Fibroblast of skin of right biceps (primary cell): ENCODE results near the gene ODAD3.
"Not testable (repeated sequence)": the region's sequence is repeated elsewhere in the genome, so short reads cannot be mapped to it uniquely, and the experiment has no call there.

ENCODE experiments used
- DNase-seq: peaks from one replicate; pipeline ENCODE4 v3.0.0-alpha.2; 2013

The ODAD3 gene

GRCh38 chr19:11435057-11435832 is at the start of gene ODAD3, which contains the start of gene PRKCSH:
Gene ODAD3 (minus strand): TSS chr19:11435121. CDS start chr19:11435016, 105 bp downstream.
Gene PRKCSH (plus strand): TSS chr19:11435635. CDS start chr19:11436118, 483 bp downstream.
- DNase-seq = peak; percentile 100

DNA sequence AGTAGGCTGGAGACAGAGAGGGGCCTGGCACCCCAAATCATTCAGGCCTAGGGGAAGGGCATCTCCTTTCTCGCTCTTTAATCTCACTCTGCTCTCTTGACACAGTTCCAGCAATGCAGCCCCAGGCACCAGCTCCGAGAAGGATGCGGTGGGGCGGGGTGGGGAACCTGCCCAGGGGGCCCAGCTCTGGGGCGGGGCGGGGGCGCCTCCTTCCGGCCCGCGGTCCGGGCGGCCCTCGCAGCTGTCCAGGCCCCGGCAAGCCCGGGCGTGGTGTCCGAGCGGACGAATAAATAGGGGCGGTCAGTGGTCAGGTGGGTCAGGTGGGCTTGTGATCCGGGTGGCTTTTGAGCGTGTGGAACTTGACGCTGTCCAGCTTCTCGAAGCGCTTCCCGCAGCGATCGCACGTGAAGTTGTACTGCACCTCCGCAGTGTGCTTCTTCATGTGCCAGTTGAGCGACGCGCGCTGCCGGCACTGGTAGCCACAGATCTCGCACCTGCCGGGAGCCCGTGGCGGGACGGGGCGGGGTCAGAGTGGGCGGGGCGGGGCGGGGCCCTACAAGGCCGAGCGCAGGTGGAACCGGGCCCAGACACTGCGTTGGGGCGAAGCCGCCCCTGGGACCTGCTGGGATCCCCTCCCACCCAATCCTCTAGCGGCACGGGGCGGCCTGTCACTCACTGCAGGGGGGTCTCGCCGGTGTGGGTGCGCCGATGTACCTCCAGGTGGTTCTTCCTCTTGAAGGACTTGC is 48.6 kb upstream of the ODAD3 start:
- no peak for DNase-seq

DNA sequence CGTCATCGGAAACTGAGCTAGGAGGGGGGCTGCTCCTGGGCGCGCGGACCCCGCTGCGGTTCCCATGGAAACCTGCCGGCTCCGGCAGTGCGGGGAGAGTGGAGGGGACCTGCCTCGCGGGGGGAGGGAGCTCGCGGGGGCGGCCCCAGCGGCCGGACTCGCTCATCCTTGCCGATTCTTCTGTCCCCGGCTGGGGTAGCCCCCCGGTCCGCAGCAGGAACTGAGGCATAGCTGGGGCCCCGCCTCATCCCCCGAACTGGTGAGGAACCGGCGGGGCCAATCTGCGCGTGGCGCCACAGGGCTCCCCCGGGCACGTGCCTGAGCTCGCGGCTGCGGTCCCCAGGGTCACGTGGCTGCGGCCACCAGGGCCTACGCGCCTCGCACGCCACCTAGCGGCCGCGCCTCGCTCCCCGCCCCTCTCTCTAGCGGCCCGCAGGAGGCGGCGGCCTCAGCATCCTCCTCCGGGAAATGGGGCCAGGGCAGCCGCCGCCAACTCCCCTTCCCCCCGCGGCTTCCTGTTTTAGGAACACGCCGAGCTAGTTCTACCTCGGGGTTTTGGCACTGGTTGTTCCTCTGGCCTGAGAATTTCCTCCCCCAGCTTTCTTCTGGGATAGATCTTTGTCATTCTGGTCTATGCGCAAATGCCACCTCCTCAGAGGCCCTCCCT is 47.6 kb upstream of the ODAD3 start:
- peak; percentile 77 for DNase-seq

- peak; percentile 85 for DNase-seq
Measured at GRCh38 chr19:11481534-11482383, 46.8 kb upstream of the ODAD3 start.

GRCh38 chr19:11480715-11481533 is 46.0 kb upstream of the ODAD3 start, which contains the start of gene ELAVL3:
Gene ELAVL3 (minus strand): TSS chr19:11481046. CDS start chr19:11480608, 438 bp downstream.
- no peak for DNase-seq

DNA sequence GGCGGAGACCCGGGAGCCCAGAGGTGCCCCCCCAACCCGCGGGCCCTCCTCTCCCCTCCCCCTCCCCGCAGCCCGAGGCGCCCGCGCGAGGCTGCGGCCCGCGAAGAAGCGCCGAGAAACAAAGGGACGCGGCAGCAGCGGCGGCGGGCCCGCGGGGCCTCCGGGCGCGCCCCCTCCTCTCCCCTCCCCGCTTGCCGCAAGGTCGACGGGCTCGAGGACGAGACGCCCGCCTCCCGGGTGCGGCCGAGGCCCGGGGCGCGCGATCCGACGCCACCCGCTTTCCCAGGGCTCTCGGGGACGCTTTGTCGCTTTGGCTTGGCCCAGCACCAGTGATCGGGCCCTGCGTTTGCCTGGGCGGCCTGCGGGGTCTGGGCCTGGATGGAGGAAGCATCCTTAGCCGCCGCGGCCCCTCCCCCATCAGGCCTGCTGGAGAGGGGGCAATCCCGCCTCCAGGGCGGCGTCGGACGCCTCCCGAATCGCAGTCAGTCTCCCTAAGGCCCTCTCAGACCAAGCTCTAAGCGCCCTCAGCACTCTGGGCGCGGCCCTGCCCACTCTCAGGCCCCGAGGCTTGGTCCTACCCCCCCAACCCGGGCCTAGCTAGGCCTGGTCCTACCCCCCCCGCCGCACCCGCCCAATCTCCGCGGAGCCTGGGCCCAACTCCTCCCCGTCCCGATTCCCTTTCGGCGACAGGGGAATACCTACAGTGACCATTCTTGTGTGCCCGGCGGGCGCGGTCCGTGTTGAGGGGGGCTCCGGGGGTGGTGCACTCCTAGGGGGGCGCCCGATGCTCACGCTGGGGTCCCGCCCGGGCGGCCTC is 45.2 kb upstream of the ODAD3 start:
- DNase-seq = no peak

- DNase-seq = peak; percentile 34
Measured at GRCh38 chr19:11479090-11479897, 44.4 kb upstream of the ODAD3 start.

GRCh38 chr19:11478167-11479089 is 43.5 kb upstream of the ODAD3 start:
- DNase-seq = no peak

DNA sequence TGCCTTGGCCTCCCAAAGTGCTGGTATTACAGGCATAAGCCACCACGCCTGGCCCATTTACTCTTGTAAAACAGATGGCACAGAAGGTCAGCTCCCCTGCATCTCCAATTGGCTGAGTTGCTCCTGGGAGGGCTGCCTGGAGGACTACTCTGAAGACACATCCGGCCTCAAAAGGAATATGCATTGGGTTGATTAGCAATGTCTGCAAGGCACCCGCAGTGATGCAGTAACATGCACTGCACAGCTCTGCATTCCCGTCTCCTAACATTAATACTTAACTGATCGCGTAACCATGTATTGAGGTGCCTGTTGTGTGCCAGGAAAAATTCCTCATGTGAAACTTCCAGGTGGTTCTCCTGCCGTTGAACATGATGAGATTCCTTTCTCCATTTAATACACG is 40.9 kb upstream of the ODAD3 start:
- no peak for DNase-seq

DNA sequence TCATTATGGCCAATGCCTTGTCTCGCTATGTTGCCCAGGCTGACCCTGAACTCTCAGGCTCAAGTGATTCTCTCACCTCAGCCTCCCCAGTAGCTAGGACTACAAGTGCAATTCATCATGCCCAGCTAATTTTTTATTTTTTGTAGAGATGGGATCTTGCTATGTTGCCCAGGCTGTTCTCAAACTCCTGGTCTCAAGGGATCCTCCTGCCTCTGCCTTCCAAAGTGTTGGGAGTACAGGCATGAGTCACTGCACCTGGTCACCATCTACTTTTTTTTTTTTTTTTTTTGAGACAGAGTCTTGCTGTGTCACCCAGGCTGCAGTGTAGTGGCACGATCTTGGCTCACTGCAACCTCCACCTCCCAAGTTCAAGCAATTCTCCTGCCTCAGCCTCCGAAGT is 40.4 kb upstream of the ODAD3 start:
- not testable (repeated sequence) for DNase-seq

- DNase-seq = no peak
Measured at GRCh38 chr19:11473725-11474124, 38.8 kb upstream of the ODAD3 start.

DNA sequence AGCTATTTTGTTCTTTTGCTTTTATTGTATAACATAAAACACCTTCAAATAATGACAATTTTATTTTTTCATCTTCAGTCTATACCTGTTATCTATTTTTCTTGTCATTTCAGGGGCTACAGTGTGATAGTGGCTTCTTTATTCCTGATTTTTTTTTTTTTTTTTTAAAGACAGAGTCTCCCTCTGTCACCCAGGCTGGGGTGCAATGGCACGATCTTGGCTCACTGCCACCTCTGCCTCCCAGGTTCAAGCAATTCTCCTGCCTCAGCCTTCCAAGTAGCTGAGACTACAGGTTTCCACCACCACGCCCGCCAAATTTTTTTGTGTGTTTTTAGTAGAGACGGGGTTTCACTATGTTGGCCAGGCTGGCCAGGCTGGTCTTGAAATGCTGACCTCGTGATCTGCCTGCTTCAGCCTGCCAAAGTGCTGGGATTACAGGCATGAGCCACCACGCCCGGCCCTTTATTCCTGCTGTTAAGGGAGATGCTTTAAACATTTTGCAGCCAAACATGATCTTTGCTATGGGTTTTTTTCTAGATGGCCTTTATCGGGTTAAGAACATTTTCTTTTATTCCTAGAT is 33.4 kb upstream of the ODAD3 start:
- not testable (repeated sequence) for DNase-seq

DNA sequence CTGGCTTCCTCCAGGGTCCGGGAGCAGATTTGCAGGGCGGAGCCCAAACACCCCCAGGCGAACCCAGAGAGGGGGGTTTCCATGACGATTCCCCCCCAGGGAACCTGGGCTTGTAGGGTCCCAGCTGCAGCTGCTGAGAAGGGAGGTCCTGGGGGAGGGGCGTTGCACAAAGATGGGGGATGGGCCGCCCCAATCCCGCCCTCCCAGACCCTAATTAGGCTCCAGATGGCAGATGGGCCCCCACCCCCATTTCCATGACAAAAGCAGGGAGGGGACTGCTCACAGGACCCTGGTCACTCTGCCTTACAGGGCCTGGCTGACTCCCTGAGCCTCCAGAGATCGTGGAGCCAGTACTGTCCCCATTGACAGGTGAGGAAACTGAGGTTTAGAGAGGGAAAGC is 30.7 kb upstream of the ODAD3 start:
- DNase-seq = no peak

- DNase-seq = no peak
Measured at GRCh38 chr19:11464333-11465265, 29.7 kb upstream of the ODAD3 start.

DNA sequence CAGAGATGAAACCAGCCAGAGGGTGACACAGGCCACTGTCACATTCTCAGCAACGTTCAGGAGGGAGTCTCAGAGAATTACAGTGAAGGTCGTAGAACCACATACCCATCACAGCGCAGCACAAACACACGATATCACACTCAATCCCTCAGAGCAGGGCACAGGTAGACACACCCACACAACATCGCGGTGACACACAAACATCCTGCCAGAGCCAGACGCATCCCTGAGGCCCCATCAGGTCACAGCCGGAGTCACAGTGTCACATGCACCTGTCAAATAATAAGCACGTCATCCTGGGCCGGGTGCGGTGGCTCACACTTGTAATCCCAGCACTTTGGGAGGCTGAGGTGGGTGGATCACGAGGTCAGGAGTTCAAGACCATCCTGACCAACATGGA is 28.5 kb upstream of the ODAD3 start:
- DNase-seq = no peak

DNA sequence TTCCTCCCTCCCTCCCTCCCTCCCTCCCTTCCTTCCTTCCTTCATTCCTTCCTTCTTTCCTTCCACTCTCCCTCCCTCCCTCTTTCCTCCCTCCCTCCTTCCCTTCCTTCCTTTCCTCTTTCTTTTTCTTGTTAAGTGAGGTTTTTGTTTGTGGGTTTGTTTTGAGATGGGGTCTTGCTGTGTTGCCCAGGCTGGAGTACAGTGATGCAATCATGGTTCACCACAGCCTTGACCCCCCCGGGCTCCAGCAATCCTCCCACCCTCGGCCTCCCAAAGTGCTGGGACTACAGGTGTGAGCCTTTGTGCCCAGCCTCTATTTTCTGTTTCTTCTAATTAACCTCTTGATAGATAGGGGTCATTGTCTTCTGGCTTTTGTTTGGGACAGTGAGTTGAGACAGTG is 26.5 kb upstream of the ODAD3 start:
- no peak for DNase-seq

GRCh38 chr19:11460207-11460606 is 25.3 kb upstream of the ODAD3 start:
- no peak for DNase-seq
